ENCODE measurements around the gene BICD1. TPM values are rescaled to one million over a fixed set of nuclear protein-coding genes. Genes with fewer than 3 reads are reported as not detected.

The BICD1 gene
- polyA plus RNA-seq, 1 of the 3 experiments (the other 2 are of a cell fraction), result 12.1 TPM

DNA sequence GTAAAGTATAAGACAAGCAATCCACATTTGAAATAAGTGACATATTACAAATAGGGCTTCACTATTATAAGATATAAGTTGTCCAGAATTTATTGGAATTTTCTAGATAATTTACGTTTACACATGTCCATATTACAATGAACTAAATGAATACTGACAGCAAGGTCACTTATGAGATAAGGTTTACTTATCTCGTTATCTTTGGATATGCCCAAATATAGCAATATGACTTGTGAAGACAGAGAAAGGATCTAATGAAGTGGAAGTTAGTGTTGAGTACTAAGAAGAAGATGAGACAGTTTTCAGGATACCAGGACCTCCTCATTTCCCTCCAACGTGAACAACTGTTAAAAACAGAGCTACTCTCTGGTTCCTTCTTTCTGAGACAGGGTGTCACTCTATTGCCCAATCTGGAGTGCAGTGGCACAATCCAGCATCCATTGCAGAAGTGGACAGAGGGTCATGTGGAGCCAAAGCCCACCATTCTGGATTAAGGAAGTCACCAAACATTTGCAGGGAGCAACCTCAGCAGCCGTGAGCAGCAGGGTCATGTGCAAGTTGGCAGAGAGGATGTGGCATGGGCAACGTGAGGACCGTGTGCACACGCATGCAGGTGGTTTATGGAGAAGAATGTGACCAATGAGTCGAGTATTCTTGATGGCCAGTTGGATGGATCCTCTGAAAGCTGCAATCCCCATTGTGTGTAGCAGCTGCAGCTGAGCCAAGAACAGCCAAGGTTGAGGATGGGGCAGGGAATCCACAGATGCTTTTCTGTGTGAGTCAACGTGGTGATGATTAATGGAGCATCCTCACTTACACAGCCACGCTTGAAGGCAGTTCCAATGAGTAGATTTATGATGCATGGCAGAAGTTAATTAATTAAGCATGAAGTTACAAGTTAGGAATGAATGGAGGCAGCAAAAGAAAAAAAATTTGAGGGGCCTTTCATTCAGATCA, 111.0 kb downstream of the BICD1 start (continued):
- TF ChIP-seq NRF1 (IDR thresholded peaks at IDR 0.05; ENCODE audit: low read depth, low read length) (no peak), TEAD4 (IDR thresholded peaks at IDR 0.05; ENCODE audit: borderline replicate concordance, insufficient read depth) (peak; percentile 55; the same call in 1 of the 2 replicates), NFIC (IDR thresholded peaks at IDR 0.05; ENCODE audit: borderline replicate concordance) (peak; percentile 85), TCF12 (IDR thresholded peaks at IDR 0.05) (peak; percentile 88), ELF1 (IDR thresholded peaks at IDR 0.05) (no peak), FOXM1 (IDR thresholded peaks at IDR 0.05; ENCODE audit: low read depth) (no peak), RXRA (IDR thresholded peaks at IDR 0.05; ENCODE audit: borderline replicate concordance, low read depth) (peak; percentile 65; the same call in 1 of the 2 replicates), RFX5 (IDR thresholded peaks at IDR 0.05; ENCODE audit: low read length) (no peak), SMC3 (IDR thresholded peaks at IDR 0.05; ENCODE audit: low read depth, low read length) (no peak), MXI1 (IDR thresholded peaks at IDR 0.05; ENCODE audit: low read depth, low read length) (no peak), FOSL2 (IDR thresholded peaks at IDR 0.05; ENCODE audit: borderline replicate concordance, low read depth) (peak; percentile 86; the same call in 1 of the 2 replicates)
- TF ChIP-seq, protein P1, sequence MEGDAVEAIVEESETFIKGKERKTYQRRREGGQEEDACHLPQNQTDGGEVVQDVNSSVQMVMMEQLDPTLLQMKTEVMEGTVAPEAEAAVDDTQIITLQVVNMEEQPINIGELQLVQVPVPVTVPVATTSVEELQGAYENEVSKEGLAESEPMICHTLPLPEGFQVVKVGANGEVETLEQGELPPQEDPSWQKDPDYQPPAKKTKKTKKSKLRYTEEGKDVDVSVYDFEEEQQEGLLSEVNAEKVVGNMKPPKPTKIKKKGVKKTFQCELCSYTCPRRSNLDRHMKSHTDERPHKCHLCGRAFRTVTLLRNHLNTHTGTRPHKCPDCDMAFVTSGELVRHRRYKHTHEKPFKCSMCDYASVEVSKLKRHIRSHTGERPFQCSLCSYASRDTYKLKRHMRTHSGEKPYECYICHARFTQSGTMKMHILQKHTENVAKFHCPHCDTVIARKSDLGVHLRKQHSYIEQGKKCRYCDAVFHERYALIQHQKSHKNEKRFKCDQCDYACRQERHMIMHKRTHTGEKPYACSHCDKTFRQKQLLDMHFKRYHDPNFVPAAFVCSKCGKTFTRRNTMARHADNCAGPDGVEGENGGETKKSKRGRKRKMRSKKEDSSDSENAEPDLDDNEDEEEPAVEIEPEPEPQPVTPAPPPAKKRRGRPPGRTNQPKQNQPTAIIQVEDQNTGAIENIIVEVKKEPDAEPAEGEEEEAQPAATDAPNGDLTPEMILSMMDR (IDR thresholded peaks at IDR 0.05), result no peak

DNA sequence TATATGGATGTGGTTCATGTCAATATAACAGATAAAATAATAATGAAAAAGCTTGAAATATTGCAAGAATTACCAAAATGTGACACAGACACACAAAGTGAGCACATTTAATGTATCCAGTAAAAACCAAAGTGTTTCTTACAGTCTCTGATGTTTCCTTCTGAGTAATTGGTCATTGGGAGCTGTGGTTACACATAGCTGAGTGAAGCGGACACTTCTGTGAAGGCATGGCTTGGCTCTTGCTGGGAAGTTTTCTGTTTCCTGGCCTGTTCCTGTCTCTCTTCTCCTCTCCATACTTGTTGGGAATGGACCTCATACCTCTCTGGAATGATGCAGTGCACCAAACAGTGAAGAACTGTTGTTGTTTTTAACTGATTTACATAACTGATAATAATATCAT, 117.3 kb downstream of the BICD1 start:
- CTCF ChIA-PET, result interaction anchor here (0.6 to 1.2 kb wide), 2 partner anchors 16 to 164 kb away, joined by 3 to 4 read pairs; no protein-coding TSS in a partner anchor

More for the DNA sequence above, 117.3 kb downstream of the BICD1 start:
- Histone ChIP-seq H3F3A (replicated peaks; ENCODE audit: insufficient read depth) (no peaks in the 10 kb centered on the region), H3K4me1 (ENCODE audit: control insufficient read depth in 1 of 2, insufficient read depth in 2 of 2, low read depth in 1 of 2, low read length in 1 of 2) (no peaks in the 10 kb centered on the region), H3K9me2 (no peaks in the 10 kb centered on the region), H3K27ac (ENCODE audit: low read depth in 2 of 2, low read length in 1 of 2) (no peak overlapping the region), H2AFZ (ENCODE audit: low read depth) (no peak overlapping the region), H4K20me1 (ENCODE audit: insufficient read depth) (no peaks in the 10 kb centered on the region), H3K27me3 (ENCODE audit: insufficient read depth) (no peaks in the 10 kb centered on the region), H3K36me3 (replicated peaks in 1 of 2; ENCODE audit: control insufficient read depth in 1 of 2, insufficient read depth in 2 of 2, low read length in 1 of 2) (peaks cover 2 to 4% of the 10 kb centered on the region in 2 experiments), H3K79me2 (ENCODE audit: insufficient read depth) (peaks cover 14% of the 10 kb centered on the region; the same call in 1 of the 2 replicates), H3K9me3 (no peaks in the 10 kb centered on the region), H3K9ac (no peak overlapping the region), H3K4me2 (no peak overlapping the region), H3K4me3 (ENCODE audit: low read depth in 2 of 2, low read length in 1 of 2) (no peak overlapping the region)
- DNase-seq, result no peak
- no peak for TF ChIP-seq EP300 (IDR thresholded peaks at IDR 0.05; ENCODE audit: borderline replicate concordance in 1 of 2, low read depth in 1 of 2, low read length in 1 of 2)
- TF ChIP-seq TEAD4 (IDR thresholded peaks at IDR 0.05; ENCODE audit: borderline replicate concordance, insufficient read depth), result no peak
- no peak for TF ChIP-seq RAD21 (IDR thresholded peaks at IDR 0.05; ENCODE audit: low read length)
- no peak for TF ChIP-seq GATA2 (CRISPR knock-in tag; IDR thresholded peaks at IDR 0.05)
- TF ChIP-seq TCF12 (IDR thresholded peaks at IDR 0.05), result no peak
- no peak for TF ChIP-seq FOXJ3 (CRISPR knock-in tag; IDR thresholded peaks at IDR 0.05)
- TF ChIP-seq MEF2A (IDR thresholded peaks at IDR 0.05; ENCODE audit: borderline replicate concordance, low read depth), result no peak
- TF ChIP-seq, protein P1 (IDR thresholded peaks at IDR 0.05), result no peak
- TF ChIP-seq RFX5 (IDR thresholded peaks at IDR 0.05; ENCODE audit: low read length), result no peak
- no peak for TF ChIP-seq ELF1 (IDR thresholded peaks at IDR 0.05)
- POLR2A ChIA-PET, result no interaction called here
- WGBS (ENCODE audit: low lambda C conversion rate), result 100% methylated on average over 1 of the region's 1 CpG
